IPS-NIHi7 (cell line): Measurements from ENCODE around the gene HNRNPA3.
A peak's percentile ranks its signal among the peaks of the same experiment; 100 is the strongest.
"Not testable (repeated sequence)": the region's sequence is repeated elsewhere in the genome, so short reads cannot be mapped to it uniquely, and the experiment has no call there.

ENCODE experiments used
- DNase-seq: peaks from one replicate; pipeline ENCODE4 v3.0.0; 2012; ENCODE audit warnings: mixed read lengths; ENCODE audit errors: extremely low spot score

The HNRNPA3 gene

DNA sequence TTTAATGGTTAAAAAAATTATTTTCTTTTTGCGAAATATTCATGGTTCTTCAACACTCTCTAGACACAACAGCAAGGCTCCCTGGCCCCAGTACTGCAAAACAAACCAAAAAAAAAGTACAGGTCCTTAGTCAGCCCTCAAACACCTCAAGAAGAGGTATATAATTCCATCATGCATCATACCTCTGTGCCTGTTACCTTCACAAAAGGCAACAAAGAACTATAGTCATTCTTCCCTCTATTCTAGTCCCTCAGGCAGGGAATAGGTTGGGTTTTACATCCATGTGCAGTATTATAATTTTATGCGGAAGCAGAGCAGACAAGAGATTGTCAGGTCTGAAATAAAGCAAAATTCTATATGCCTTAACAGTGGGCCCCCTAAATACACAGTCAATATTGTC is 43.4 kb downstream of the HNRNPA3 start:
- DNase-seq = no peak

- no peak for DNase-seq
These were observed 44.1 kb downstream of the HNRNPA3 start for GRCh38 chr2:177256695-177257094.

GRCh38 chr2:177257471-177257870 is 44.9 kb downstream of the HNRNPA3 start:
- DNase-seq = no peak

GRCh38 chr2:177258059-177258458 is 45.5 kb downstream of the HNRNPA3 start:
- no peak for DNase-seq

DNA sequence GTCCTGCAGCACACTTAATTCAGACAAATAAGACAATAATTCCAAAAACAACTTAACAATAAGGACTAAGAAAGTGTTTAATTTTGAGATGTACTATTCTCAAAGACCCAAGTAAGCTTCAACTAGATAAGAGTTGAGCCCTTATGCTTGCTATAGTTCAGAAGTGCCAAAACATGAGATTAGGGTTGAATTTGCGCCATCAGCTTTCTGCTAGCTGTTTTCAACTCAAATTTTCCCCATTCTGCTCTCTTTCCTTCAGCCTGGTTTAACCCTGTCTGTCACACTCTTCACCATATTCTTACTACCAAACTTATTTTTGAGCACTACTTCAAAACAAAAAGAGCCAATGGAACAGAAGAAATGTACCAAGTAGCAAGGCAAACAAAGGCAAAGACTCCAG is 47.8 kb downstream of the HNRNPA3 start:
- DNase-seq = no peak

GRCh38 chr2:177261116-177262060 is 48.8 kb downstream of the HNRNPA3 start:
- DNase-seq = no peak

- no peak for DNase-seq
These were observed 49.5 kb downstream of the HNRNPA3 start for GRCh38 chr2:177262092-177262491.

- no peak for DNase-seq
These were observed 50.4 kb downstream of the HNRNPA3 start for GRCh38 chr2:177262958-177263450.

- DNase-seq = peak; percentile 70
These were observed 51.0 kb downstream of the HNRNPA3 start for GRCh38 chr2:177263451-177264208.

DNA sequence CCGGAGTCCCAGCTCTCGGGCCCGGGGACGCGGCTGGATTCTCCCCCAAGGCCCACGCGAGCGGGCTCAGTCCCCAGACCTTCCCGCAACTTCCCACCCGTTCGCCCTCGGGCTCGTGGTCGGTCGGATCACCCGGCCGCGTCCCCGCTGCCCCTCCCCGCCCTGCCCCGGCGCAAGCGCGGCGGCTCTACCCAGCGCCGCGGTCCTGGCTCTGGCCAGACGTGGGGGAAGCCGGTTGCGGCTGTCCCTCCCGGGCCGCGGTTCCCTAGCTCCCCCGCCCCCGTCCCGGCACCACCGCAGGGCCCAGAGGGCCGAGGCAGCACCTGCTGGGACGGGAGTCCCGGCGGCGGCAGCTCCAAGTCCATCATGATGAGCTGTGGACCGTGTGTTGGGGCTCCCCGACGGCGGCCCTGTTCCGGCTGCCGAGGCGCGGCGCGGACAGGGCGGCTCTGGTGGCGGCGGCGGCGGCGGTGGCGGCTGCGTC is 51.7 kb downstream of the HNRNPA3 start:
- no peak for DNase-seq

DNA sequence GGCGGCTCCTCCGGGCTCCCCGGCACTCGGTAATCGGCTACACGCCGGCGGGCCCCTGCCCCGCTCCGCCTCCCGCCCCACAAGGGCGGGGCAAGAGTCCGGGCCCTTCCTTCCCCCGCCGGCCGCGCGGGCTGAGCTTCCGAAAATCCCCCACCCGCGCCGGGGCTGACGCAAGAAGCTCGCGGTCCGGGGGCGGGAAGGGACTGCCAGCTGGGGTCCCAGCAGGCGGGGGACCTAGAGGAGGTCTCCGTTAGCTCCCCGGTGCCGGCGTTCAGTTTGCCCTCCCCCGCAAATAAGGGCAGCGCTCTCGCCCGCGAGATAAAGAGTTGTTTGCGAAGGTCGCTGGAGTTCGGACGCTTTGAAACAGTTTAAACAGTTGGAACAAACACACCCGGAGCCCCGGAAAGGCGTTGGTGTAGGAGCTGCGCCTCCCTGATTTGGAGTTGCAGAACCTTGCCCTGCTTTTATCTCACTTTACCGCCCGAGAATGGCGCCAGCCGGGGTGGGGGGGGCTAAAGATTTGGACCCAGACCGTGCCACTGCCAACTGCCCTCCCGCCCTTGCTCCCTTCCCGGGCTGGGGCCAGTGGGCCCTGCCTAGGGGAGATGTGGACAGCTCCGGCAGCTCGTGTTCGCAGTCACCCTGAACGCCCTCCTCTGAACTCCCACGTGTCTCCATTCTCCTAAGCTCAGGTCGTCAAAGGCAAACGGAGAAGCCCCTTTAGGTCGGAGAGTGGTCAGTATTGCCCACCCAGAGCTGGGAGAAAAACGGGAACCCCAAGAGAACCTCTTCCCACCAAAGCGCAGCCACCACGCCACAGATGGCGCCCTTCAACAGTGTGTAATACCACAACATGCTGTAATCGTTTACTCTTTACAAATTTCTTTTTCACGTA is 52.3 kb downstream of the HNRNPA3 start, which contains the start of gene NFE2L2:
Gene NFE2L2, minus strand, starts transcription at position 35 of the 895 bp plus-strand sequence. CDS start 151 bp downstream, outside the sequence.
- peak; percentile 90 for DNase-seq

DNA sequence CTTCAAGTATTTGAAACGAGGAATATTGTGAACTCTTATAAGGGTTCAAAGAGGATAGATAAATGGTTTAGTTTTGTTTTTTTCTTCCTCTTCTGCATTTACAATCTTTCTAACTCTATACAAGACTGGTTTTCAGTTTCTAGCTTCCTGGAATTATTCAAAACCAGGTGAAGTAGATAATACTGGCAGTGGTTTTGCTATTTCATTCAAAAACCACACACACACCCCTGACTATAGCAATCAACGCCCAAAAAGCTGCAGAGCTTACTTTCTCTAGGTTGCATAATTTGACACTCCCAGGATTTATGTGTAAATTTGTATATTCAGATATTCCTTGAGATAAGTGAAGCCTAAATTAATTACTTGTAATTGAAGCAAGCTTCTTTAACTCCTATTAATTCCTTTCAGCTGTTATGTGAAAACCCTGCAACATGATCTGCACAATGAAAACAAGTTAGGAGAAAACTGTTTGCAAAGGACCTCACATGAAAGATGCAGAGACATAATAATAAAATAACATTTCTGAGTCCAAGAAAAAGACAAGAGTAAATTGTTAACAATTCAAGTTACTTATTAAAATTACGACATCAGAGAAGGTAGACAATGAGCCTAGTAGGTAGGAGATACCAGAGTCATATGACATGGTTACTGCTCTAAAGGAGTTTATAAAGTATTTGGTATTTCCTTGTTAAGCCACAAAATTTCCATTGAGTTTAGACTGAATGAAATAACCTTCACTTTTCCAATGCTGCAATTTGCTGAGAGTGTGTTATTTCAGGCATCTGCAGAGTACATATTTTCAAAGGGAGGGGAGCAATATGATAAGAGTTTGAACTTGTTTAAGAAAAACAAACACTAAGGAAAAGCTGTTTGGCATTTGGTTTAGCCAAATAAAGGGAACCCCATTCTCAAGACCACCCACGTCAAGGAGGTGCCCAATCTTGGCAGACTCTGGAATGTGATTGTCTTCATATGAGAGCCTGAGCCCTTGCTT is 53.5 kb downstream of the HNRNPA3 start:
- DNase-seq = no peak

DNA sequence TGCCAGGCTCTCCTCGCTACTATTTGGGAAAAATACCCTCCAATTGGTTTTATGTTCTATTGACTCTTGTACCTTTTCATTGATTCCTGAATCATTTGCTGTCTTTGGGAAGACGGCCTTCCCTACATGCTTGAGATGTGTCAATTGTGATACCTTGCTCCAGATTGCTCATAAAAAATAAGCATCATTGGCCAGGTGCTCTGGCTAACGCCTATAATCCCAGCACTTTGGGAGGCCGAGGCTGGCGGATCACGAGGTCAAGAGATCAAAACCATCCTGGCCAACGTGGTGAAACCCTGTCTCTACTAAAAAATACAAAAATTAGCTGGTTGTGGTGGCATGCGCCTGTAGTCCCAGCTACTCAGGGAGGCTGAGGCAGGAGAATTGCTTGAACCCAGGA is 54.4 kb downstream of the HNRNPA3 start:
- DNase-seq = not testable (repeated sequence)

- no peak for DNase-seq
These were observed 55.7 kb downstream of the HNRNPA3 start for GRCh38 chr2:177268187-177268871.

DNA sequence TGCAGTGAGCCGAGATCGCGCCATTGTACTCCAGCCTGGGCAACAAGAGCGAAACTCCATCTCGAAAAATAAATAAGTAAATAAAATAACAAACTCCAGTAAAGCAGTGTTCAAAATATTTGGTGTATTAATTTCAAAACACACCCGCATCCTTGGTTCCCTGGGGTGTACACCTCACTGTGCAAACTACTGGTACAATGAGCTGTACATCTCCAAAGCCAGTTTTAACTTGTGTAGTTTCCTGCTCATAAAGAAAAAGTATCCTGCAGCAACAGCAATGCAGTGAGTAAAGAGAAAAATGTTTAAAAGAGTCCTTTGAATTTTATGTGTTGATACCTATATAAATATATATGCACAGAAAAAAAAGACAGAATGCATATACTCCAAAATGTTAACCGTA is 56.3 kb downstream of the HNRNPA3 start:
- no peak for DNase-seq

DNA sequence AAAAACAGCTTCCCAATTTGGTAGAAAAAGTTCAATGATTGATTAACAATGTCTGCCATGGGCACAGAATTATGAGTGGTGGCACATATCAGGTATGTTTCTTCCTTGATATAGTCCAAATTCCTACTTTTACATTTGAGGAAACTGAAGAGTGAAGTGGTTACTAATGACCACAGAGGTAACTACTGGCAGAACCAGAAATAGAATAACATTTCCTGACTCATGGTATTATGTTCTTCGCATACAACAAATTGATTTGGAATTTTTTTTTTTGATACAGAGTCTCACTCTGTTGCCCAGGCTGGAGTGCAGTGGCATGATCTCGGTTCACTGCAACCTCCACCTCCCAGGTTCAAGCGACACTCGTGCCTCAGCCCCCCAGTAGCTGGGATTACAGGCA is 57.9 kb downstream of the HNRNPA3 start:
- no peak for DNase-seq

GRCh38 chr2:177271981-177272666 is 59.5 kb downstream of the HNRNPA3 start:
- DNase-seq = no peak

- DNase-seq = no peak
These were observed 60.2 kb downstream of the HNRNPA3 start for GRCh38 chr2:177272765-177273164.

GRCh38 chr2:177273408-177273807 is 60.8 kb downstream of the HNRNPA3 start:
- no peak for DNase-seq
